Measurements from ENCODE around the gene RNASEH1.

RNASEH1 gene

DNA sequence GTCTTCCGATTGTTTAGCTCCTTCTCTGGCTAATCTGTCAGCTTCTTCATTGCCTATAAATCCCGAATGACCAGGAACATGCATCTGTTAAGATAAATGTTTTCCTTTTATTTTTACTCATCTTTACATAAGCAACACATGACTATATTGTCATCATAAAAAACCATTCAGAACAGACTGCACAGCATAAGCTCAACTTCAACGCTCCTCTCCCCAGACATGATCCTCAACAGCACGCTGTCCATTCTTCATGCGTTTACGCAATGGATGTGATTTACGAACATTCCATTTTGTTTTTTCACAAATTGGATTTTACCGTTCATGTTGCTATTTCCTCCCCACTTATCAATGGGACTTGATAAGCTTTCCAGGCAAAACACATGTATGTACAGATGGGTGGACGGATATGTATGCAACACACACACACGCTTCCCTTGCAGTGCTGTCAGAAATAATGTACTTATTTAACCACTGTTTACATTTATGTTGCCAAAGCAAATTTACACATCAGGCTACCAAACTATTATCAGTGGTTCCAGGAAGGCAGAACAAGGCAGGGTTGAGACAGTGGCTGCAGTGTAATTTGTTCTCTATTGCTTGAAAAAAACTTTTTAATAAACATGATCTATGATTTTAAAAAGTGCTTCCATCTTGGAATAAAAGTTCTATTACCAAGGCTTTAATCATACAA is 12.2 kb downstream of the RNASEH1 start:
- no peak for DNase-seq

DNA sequence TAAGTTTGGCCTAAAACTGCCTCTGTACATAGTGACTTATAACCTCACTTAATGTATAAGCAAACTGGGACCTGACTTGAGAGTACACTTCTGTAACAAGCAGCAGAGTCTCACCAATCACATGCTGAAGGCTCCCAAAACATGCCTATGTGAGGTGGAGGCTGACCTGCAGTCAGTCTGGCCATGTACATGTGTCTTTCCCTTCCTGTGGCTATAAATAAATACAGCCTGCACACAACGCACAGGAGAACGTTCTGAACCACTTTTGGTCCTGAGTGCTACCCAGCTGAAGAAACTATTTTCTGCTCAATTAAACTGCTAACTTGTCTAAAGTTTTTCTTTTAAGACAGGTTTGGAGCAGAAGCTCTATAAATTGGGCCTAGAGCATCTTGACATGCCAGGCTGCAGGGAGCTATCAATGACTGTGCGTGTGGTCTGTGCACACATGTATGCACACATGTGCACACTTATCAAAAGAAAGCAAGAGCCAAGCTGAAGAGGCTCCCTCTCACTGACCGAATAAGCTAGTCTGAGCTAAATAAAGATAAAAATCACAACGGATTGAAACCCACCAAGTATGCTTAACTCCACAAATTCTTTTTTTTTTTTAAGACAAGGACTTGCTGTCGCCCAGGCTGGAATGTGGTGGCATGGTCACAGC is 15.0 kb downstream of the RNASEH1 start:
- DNase-seq: no peak

DNA sequence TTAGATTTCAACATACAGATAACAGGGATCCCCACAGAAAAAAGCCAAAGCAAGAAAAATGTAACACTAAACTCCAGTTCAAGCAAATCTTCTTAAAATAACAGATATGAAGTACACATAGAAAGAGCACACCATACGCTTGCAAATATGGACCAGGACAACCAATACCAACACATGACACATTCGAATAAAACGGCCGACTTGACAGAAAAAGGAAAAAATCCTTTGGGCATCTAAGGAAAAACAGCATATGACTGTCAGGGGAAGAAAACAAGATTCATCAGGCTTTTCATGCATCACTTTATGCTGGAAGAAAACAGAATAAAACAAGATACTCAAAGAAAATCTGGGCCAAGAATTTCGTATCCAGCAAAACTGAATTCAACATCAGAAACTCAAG is 16.0 kb downstream of the RNASEH1 start:
- DNase-seq: no peak

DNA sequence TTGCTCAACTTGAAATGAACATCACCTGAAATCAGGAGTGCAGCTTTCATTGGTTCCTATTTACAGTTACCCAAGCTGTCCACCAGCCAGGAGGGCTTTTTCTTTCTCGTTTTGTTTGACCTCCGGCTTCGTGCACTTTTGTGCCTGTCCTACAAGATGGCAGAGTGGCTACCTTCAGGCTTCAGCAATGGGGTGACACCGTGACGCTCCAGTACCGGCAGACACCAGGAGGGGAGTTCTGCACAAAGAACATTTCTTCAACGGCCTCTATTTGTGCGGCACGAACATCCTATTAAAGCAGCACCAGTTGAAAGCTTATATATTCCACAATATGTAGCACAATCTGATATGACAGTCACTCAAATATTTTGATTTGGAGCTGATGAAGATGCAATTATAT is 18.3 kb downstream of the RNASEH1 start:
- DNase-seq: no peak

DNA sequence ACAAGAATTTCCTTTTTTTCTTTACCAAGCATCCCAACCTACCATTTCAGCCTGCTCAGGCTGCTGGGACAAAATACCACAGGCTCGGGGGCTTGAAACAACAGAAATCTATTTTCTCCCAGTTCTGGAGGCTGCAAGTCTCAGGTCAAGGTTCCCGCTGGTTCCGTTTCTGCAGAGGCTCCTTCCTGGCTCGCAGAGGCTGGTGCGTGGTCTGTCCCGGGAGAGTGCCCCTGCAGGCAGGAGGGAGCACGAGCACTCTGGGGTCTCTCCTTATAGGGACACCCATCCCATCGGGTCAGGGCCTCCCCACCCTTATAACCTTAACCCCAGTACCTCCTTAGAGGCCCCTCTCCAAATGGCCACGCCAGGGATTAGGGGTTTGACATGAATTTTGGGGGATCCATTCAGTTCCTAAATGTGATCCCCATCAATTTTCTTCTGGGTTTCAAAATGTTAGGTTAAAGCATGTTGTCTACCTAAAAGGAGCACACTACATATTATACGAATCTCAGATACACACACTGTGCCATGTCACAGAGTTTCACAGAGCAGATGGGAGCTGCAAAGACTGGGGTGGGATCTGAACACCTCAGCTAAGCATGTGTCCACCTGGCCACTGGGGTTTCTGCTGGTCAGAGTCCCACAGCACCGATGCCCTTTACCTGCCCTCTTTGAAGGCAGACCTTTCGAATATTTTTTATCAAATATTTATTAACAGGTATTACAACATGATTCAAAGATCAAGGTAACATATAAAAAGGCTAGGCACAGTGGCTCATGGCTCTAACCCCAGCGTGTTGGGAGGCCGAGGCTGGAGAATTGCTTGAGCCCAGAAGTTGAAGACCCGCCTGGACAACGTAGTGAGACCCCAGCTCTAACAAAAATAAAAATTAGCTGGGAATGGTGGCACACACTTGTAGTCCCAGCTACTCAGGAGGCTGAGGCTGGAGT is 21.2 kb downstream of the RNASEH1 start:
- DNase-seq: peak; percentile 50

DNA sequence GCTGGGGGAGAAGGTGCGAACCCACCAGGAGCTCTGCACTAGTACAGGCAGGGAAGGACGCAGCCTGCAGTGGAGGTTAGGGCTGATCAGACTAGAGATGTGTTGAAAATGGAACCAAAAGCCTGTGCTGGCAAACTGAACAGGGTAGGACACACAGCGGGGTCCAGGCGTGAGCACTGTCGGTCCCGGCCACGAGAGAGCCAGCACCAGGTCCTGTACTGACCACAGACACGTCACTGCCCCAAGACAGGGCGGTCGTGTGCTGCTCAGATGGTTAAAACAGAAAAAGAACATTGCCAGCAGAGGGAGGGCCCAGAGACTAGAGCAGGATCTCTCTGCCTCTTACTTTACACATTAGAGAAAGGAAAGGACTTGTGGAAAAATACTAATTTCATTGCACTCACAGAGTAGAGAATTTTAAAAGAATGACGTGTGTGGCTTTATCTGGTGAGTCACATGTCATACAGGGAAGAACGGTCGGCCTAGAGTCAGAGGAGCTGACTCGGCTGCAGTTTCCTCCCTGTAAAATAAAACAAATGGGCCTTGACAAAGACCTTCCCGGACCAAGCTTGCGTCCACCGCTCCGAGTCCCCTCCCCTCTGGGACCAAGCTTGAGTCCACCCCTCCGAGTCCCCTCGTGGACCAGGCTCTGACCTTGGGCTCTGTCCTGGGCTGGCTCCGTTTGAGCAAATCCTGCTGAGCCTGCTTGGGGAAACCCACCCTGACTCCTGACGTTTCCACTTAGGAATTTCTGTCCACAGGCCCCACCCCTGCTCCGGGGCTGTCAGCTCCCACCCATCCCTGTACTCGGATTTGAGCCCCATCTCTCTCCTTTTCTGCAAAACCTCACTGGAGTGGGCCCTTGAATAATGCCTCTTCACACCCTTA is 22.1 kb downstream of the RNASEH1 start:
- peak; percentile 90 for DNase-seq

DNA sequence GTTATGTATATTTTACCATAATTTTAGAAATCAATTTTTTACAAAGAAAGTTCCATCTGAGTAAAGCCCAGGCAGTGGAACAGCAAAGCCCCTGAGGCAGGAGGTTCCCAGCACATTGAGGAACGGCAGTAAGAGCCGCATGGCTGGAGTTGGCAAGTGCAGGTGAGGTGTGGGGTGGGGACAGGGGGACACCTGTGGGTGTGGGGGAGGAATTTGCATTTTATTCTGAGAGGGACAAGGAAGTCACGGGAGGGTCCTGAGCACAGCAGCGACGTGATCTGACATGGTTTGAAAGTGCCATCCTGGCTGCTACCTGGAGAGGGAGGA is 22.7 kb downstream of the RNASEH1 start:
- DNase-seq: no peak

DNA sequence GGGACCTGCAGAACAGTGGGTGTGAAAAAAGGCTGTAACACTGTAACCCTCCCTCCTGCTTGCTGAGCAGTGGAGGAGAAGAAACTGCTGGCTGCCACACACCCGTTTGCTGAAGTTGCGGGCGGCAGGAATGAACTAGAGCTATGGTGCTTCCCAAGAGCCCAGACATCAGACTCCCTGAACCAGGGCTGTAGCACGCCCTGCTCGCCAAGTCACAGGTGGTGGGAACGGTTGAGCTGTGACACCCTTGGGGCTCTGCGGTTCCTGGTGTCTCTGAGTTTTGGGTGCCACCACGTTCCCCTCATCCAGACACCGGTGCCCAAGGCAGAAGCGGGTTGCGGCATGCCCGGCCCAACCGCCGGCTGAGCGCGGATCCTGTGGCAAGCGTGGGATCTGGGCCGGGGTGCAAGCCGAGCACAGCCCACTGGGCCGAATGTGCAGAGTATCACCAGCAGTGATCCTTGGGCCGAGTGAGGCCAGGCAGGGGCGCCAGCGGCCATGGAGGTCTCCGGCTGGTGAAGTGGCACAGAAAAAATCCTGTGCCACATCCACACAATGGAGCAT is 23.8 kb downstream of the RNASEH1 start:
- DNase-seq: no peak

DNA sequence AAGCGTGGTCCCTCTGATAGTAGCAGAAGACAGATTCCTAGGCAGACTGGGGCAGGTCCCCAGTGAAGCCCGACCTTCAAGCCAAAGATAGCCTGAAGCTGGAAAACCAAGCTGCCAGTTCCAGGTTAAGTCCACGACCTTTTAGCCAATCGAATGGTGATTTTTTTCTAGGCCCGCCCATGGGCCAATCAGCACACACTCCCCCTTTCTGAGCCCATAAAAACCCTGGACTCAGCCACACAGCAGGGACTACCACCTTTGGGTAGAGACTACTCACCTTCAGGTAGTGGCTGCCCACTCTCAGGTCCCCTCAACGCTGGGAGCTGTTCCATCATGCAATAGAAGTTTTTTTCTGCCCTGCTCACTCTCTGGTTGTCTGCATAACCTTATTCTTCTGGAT is 24.3 kb downstream of the RNASEH1 start:
- no peak for DNase-seq

DNA sequence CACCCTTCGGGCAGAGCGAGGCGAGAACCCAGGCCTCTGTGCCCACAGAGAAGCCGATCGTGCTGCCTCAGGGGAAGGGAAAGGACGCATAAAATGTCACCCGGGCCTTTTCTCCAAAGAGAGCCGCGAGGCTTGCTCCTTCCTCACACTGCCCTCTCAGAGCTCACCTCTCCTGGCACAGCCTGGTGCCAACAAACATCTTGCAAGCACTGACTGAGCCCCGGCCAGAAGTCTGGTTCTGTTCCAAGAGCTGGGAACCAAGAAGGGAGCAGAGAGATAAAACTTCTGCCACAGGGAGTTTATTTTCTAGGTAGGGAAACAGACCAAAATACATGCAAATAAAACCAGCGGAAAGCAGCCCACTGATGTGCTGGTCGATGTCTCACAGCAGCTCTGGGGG is 25.2 kb downstream of the RNASEH1 start:
- no peak for DNase-seq

DNA sequence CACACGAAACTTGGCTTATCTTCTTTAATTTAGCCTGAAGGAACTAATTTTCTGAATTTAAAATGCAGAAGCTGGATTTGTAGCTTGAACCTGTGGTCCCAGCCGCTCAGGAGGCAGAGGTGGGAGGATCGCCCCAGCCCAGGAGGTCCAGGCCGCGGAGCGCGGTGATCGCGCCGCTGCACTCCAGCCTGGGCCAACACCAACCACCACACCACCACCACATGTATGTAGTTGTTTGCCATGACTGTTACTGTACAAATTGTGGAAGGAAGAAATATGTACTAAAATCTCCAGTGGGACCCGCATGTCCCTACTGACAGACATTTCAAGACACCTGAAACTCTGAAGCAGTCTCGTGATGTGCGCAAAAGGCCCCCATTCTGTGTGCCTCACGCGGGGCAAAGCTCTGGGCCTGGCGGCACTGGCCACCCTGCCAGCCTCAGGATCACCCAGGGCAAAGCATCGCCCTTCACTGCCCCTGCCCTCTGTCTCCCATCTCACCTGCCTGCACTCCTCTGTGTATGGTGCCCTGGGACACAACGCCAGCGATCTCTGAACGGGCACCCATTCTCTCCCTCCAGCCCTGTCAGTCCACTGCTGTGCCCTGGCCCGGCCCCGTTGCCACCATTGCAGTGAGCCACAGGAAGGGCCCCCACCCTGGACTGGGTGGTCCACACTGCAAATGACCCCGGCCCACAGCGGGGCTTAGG is 28.7 kb downstream of the RNASEH1 start:
- no peak for DNase-seq

DNA sequence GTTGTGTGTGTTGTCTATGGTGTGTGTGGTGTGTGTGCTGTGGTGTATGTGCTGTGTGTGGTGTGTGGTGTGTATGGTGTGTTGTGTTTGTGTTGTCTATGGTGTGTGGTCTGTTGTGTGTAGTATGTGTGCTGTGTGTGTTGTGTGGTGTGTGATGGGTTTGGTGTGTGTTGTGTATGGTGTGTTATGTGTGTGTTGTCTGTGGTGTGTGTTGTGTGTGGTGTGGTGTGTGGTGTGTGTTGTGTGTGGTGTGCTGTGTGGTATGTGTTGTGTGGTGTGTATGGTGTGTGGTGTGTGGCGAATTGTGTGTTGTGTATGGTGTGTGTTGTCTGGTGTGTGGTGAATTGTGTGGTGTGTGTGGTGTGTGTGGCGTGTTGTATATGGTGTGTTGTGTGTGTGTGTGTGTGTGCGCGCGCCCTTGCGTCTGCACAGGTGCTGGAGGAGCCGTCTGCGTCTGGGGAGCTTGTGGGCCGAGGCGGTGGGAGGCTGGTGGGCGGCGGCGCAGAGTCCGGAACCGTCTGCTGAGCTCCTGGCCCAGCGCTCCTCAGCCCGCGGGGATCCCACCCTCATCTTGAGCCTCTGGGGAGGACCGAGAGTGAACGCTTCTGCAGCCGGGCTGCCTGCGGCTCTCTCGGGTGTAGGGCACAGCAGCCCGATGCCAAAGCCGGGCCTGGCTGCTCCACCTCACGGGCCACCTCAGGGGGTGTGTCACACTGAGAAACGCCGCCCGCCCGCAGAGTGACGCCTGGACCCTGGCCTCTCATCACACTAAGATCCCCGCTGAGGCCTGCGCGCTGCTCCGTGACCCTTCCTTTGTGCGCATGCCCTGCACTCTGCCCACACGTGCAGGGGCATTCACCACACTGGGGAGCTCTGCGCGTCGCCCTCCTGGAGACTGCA is 30.0 kb downstream of the RNASEH1 start:
- no peak for DNase-seq

DNA sequence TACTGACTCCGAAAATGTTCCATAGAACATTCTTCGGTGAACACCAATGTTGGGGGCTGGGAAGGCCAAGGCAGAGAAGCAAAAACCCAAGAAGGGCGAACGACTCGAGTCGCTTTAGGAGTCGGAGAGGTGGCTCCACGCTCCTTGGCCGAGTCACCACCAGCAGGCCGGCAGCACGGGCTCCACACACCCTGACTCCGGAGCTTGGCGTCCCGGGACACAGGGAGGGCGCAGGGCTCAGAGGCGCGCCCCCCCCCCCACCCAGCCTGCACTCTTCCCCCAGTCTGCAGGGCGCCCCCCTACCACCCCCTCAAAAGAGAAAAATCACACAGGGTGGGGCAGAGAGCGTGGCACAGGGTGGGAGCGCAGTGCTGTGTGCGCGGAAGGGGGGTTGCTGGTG is 31.3 kb downstream of the RNASEH1 start:
- DNase-seq: no peak

DNA sequence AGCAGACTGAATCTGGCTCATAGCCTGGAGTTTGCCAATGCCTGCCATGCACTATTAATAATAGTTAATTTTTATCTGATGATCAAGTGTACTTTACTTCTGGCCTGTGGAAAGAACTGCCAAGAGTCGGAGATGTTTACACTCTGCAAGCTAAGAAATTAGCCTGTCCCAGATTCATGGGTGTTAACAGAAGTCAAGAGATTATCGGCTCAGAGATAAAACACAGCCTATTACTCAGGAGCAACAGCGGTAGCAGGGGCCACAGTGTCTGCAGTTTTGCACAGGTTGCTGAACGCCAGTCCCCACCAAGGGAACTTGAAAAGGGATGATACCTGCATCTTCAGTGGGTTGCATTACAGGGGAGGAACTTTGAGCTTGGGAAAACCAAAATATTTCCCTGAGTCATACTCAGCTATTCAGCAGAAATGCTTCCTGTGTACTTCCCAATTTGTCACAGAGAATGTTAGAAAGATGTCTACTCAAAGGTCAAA is 34.5 kb downstream of the RNASEH1 start:
- peak; percentile 17 for DNase-seq

DNA sequence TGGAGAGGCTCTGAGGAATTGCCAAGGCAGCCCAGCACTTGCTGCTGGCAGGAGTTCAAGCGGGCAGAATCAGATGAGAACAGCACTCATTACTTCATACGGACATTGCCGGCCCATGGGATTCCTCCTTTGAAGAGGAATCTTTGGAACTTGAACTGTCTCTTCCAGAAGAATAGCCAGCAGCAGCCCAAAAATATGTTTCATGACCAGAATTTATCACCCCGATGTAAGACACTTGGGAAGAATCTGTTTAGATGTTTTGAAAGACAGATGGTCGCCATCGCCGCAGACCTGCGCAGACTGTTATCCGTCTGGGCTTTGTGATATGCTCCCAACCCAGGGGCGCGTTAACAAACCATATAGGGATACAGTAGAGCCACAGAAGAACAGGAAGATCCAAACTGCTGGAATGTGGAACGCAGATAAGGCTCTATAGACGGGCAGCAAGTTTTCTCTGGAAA is 35.1 kb downstream of the RNASEH1 start:
- DNase-seq: no peak

DNA sequence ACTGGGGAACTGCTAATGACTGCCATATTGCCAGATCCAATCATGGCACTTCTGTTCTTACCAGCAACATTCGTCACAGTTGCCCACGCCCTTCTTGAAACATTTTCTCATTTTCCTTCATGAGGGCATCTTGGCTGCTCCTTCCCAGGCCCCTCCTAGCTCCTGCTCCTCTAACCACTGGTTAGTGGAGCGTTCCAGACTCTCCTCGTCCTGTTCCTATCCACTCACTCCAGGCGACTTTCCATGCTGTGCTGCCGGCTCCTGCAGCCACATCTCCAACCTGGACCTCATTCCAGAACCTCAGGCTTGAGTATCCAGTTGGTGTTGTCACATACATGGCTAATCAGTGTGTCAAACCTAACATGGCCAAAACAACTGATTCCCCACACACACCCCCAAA is 37.5 kb downstream of the RNASEH1 start:
- DNase-seq: no peak

DNA sequence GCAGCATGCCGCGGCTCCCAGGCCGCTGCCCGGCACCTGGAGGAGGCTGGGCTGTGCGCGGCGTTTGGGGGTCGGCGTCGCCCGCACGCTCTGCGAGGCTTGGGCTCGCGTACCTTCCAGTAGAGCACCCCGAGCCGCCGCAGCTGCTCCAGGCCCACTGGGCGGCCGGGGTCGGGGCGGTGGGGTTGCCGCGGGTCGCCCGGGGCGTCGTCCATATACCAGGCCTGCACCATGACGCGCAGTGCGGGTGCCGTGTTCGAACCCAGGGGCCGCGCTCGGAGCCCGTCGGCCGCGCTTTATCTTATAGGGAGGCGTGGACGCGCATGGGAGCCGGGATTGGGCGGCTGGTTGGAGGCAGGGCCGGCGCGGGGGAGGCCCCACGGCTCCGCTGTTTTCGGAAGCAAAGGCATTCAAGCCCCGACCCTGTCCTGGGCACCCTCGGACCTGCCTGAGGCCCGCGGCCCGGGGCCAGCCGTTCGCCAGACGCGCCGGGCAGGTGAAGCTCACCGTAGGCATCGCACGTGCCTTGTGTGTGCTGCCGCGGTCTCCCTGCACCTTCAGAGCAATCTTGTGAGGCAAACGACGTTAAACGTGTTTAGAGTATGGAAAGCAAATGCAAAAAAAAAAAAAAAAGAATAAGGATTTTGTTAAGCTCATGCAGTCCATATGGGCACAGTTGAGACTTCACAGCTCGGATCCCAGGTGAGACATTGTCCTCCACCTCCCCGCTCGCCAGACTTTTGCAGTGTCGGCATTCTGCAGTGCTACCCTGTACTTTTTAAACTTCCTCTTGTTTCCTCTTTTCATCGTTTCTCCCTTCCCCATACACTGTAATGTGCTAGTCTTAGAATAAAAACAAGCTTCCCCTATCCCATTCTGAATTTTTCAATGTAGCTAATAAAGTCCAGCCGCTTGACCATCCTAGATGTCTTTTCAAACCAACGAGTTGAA is 38.6 kb downstream of the RNASEH1 start, which contains the start of gene ADI1:
Gene ADI1 (minus strand): TSS at position 277 of the 951 bp plus-strand sequence. CDS start 44 bp downstream, at position 233.
- DNase-seq: peak; percentile 45

DNA sequence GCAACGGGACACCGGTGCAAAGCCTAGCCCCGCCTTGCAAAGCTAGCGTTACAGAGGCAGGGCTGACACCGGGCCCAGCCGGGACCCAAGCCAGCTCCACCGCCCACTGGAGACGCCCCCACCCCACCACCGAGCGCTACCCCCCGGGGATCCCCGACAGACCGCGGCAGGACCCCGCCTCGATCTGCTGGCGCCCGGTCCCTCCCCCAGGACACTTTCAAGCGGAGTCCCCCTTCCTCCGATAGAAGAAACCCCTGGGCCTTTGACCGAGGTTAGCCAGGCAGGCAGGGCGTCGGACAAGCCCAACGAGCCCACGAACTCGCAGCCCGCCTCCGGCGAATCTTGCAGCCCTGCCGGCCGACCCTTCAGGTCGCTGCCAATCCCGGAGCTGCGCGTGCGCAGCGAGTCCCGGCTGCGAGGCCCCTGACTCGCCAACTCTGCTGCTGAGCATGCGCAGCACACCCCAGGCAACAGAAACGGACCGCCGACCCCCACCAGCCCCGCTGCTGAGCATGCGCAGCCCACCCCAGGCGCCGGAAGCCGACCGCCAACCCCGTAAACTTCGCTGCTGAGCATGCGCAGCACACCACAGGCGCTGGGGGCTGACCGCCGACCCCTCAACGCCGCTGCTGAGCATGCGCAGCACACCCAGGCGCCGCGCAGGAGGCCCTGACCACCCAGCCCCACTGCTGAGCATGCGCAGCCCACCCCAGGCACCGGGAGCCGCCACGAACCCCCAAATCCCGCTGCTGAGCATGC is 39.5 kb downstream of the RNASEH1 start:
- peak; percentile 97 for DNase-seq
